CD1c-positive myeloid dendritic cell (primary cell): ENCODE data around the gene SSBP3.

Experiments
- DNase-seq: peaks from one replicate; pipeline ENCODE4 v3.0.0-alpha.2; 2016; ENCODE audit errors: extremely low spot score

The SSBP3 gene

GRCh38 chr1:54329312-54330003 lies 76.7 kb downstream of the SSBP3 start:
- no peak for DNase-seq

- DNase-seq = no peak
Observed at GRCh38 chr1:54328066-54328636, 78.0 kb downstream of the SSBP3 start.

- DNase-seq = no peak
Observed at GRCh38 chr1:54327386-54328065, 78.7 kb downstream of the SSBP3 start.

- DNase-seq = no peak
Observed at GRCh38 chr1:54326543-54327385, 79.4 kb downstream of the SSBP3 start.

GRCh38 chr1:54325703-54326461 lies 80.3 kb downstream of the SSBP3 start:
- DNase-seq = no peak

GRCh38 chr1:54325284-54325683 lies 80.9 kb downstream of the SSBP3 start:
- no peak for DNase-seq

- no peak for DNase-seq
Observed at GRCh38 chr1:54324251-54325140, 81.7 kb downstream of the SSBP3 start.

- no peak for DNase-seq
Observed at GRCh38 chr1:54323921-54324250, 82.3 kb downstream of the SSBP3 start.

GRCh38 chr1:54323324-54323739 lies 82.9 kb downstream of the SSBP3 start:
- DNase-seq = no peak

- no peak for DNase-seq
Observed at GRCh38 chr1:54318246-54318814, 87.9 kb downstream of the SSBP3 start.

GRCh38 chr1:54317084-54317483 lies 89.1 kb downstream of the SSBP3 start:
- DNase-seq = no peak

GRCh38 chr1:54315099-54315498 lies 91.1 kb downstream of the SSBP3 start:
- DNase-seq = no peak

- DNase-seq = no peak
Observed at GRCh38 chr1:54314696-54315095, 91.5 kb downstream of the SSBP3 start.

GRCh38 chr1:54312796-54313316 lies 93.3 kb downstream of the SSBP3 start:
- no peak for DNase-seq

- DNase-seq = no peak
Observed at GRCh38 chr1:54311506-54311905, 94.7 kb downstream of the SSBP3 start.

- DNase-seq = no peak
Observed at GRCh38 chr1:54310439-54311328, 95.5 kb downstream of the SSBP3 start.

- DNase-seq = no peak
Observed at GRCh38 chr1:54309631-54310366, 96.4 kb downstream of the SSBP3 start.

GRCh38 chr1:54307305-54307704 lies 98.9 kb downstream of the SSBP3 start:
- DNase-seq = no peak
